GM18868 (cell line): Measurements from ENCODE around the gene RIIAD1.
"Not testable (repeated sequence)": the region's sequence is repeated elsewhere in the genome, so short reads cannot be mapped to it uniquely, and the experiment has no call there.

ENCODE experiments used
- ATAC-seq: cut with Tn5 transposase; IDR thresholded peaks from one replicate; pipeline ENCODE4 v1.9.1; 2021; ENCODE audit warnings: mild to moderate bottlenecking, moderate library complexity; ENCODE audit not compliant: unreplicated experiment

The RIIAD1 gene

GRCh38 chr1:151720974-151721787 is at the start of gene RIIAD1:
Gene RIIAD1, plus strand, starts transcription at chr1:151721522. Its CDS starts 15 bp downstream, at chr1:151721537.
- no peak for ATAC-seq

GRCh38 chr1:151673407-151673806 is 47.9 kb upstream of the RIIAD1 start:
- ATAC-seq = no peak

GRCh38 chr1:151680391-151680790 is 40.9 kb upstream of the RIIAD1 start:
- no peak for ATAC-seq

DNA sequence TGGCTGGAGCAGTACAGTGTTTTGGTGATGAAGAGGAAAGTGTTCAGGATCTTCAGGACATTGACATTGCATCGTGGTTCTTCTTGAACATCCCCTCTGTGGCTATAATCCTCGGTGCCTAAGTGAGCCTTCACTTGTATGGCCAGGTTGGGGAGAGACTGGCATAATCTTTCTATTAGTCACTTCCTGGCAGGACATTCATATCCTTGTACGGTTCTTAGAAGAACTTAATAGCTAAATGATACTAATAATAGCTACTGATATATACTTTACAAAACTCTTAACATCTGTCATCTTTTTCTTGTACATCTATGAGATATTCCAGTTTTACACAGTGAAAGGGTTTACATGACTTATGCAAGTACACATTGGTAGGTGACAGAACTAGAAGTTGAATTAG is 40.5 kb upstream of the RIIAD1 start:
- ATAC-seq = no peak

GRCh38 chr1:151681923-151682322 is 39.4 kb upstream of the RIIAD1 start:
- ATAC-seq = no peak

- ATAC-seq = not testable (repeated sequence)
Observed at GRCh38 chr1:151682901-151683300, 38.4 kb upstream of the RIIAD1 start.

GRCh38 chr1:151684128-151684527 is 37.2 kb upstream of the RIIAD1 start:
- ATAC-seq = no peak

- no peak for ATAC-seq
Observed at GRCh38 chr1:151686561-151686960, 34.8 kb upstream of the RIIAD1 start.

DNA sequence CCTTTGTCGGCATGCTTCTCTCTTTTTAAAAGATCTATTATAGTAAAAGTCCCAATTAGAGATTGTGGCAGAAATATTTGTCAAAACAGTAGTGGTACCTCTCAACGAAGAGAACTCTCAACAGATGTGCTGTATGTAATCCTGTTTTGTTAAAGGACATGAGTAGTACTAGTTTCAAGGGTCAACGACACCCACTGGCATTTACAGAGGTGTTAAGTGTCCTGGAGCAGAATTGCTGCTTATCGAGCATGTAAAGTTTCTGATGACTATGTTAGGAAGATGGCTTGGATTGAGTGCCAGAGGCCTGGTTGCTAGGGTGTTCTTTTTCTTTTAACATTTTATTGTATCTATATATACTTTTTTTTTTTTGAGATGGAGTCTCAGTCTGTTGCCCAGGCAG is 31.8 kb upstream of the RIIAD1 start:
- no peak for ATAC-seq

DNA sequence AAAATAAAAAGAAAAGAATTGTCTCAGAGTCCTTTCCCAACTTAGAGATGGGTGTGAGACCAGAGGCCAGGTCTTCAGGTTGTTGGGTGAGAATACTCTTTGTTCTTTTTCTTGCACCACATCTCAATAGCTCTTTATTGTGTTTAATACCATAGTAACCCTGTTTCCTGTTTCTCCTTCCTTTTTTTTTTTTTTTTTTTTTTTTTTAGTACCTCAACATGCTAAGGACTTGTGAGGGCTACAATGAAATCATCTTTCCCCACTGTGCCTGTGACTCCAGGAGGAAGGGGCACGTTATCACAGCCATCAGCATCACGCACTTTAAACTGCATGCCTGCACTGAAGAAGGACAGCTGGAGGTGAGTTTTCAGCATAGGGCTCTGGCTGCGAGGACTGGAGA is 29.1 kb upstream of the RIIAD1 start:
- ATAC-seq = no peak

- ATAC-seq = no peak
Observed at GRCh38 chr1:151693057-151693651, 28.2 kb upstream of the RIIAD1 start.

- ATAC-seq = no peak
Observed at GRCh38 chr1:151701515-151701914, 19.8 kb upstream of the RIIAD1 start.

DNA sequence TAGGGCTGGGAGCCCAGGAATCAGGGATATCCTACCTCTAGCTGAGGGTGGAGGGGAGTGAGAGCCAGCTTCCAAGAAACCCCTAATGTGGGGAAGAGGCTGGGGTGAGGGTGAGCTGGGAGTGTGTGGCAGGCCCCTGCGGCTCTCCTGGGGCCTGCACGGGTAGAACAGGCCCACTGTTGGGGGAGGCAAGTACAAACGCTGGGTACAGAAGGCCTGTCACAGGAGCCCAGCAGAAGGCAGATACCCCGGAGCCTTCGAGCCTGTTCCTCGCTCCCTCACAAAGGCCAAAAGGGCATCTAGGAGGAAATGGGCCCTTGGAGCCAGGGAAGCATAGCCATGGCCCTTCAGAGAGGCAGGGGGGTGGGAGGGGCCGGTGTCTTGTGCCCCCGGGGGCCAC is 18.4 kb upstream of the RIIAD1 start:
- no peak for ATAC-seq

GRCh38 chr1:151703813-151704212 is 17.5 kb upstream of the RIIAD1 start:
- ATAC-seq = no peak

- no peak for ATAC-seq
Observed at GRCh38 chr1:151704246-151704645, 17.1 kb upstream of the RIIAD1 start.

DNA sequence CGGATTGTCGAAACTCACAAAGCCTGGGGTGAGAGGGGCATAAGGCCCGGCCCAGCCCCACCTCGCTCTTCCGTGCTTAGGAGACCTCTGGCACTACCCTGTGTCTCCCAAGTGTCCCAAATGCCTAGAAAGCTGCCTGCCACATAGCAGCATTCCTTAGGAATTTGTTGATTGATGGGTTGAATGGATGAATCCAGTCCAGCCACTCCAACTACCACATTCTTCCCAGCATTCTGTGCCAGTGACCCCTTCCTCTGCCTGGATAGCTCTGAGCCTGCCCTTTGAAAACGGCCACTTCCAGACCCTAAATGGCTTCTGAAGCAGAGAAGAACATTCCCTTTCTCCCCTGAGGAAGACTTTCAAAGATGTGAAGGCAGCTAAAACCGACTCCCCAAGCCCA is 16.2 kb upstream of the RIIAD1 start:
- ATAC-seq = no peak

- no peak for ATAC-seq
Observed at GRCh38 chr1:151705753-151706463, 15.4 kb upstream of the RIIAD1 start.

- no peak for ATAC-seq
Observed at GRCh38 chr1:151706464-151707415, 14.6 kb upstream of the RIIAD1 start.

GRCh38 chr1:151707541-151708065 is 13.7 kb upstream of the RIIAD1 start:
- no peak for ATAC-seq

- no peak for ATAC-seq
Observed at GRCh38 chr1:151708891-151709290, 12.4 kb upstream of the RIIAD1 start.
